ENCODE measurements around the gene MCU. TPM values are rescaled to one million over a fixed set of nuclear protein-coding genes. Genes with fewer than 3 reads are reported as not detected.

The MCU gene
- total and polyA plus RNA-seq, 12 donors = 9.0 to 19.0 (median 14.7) TPM

DNA sequence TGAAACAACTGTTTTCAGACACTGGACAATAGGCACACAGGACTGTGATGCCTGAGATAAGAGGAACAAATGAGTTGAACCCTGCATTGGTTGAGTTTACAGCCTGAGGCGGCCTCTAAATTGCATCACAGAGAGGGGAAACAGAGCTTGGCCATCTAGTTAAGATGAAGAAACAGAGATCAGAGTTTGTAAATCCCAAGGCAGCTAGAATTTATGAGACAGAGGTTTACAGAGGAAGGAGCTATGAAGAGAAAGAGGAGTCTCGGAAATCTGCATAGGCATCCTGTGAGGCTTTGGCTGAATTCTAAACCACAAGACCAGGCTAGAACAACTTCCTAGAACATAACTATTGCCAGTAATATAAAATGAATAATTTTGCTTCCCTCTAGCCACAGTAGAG lies 160.6 kb downstream of the MCU start:
- Histone ChIP-seq H3K4me3 (no peak overlapping the region), H3K36me3 (peaks cover 0 to 5% (median 0%) of the 10 kb centered on the region in 9 donors), H3K9me3 (peaks cover 0 to 15% (median 0%) of the 10 kb centered on the region in 11 donors), H3K27me3 (no peaks in the 10 kb centered on the region), H3K27ac (no peak overlapping the region), H3K4me1 (peaks cover 0 to 4% (median 0%) of the 10 kb centered on the region in 9 donors)
- TF ChIP-seq, protein P1, sequence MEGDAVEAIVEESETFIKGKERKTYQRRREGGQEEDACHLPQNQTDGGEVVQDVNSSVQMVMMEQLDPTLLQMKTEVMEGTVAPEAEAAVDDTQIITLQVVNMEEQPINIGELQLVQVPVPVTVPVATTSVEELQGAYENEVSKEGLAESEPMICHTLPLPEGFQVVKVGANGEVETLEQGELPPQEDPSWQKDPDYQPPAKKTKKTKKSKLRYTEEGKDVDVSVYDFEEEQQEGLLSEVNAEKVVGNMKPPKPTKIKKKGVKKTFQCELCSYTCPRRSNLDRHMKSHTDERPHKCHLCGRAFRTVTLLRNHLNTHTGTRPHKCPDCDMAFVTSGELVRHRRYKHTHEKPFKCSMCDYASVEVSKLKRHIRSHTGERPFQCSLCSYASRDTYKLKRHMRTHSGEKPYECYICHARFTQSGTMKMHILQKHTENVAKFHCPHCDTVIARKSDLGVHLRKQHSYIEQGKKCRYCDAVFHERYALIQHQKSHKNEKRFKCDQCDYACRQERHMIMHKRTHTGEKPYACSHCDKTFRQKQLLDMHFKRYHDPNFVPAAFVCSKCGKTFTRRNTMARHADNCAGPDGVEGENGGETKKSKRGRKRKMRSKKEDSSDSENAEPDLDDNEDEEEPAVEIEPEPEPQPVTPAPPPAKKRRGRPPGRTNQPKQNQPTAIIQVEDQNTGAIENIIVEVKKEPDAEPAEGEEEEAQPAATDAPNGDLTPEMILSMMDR (IDR thresholded peaks at IDR 0.05) = no peak
- intact Hi-C loops (cut with DNase I) = no loop called here
- no peak for DNase-seq
- 93% methylated on average over 2 of the region's 2 CpGs for WGBS, 2 donors
- no peak for ATAC-seq

DNA sequence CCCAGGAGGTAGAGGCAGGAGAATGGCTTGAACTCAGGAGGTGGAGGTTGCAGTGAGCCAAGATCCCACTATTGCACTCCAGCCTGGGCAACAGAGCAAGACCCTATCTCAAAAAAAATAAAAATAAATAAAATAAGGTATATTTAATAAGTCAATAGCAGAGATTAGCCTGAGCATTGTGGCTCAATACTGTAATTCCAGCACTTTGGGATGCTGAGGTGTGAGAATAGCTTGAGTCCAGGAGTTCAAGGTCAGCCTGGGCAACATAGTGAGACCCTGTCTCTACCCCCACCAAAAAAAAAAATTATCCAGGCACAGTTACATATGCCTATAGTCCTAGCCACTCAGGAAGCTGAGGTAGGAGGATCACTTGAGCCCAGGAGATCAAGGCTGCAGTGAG lies 163.2 kb downstream of the MCU start:
- H3K4me3 ChIP-seq = no peak overlapping the region
- intact Hi-C loops (cut with DNase I) = no loop called here
- TF ChIP-seq, protein P1 (IDR thresholded peaks at IDR 0.05) = no peak
- peaks cover 0 to 15% (median 0%) of the 10 kb centered on the region in 11 donors for H3K9me3 ChIP-seq
- H3K27me3 ChIP-seq = no peaks in the 10 kb centered on the region
- ATAC-seq = no peak
- no peak overlapping the region for H3K27ac ChIP-seq
- H3K36me3 ChIP-seq = peaks cover 0 to 10% (median 0%) of the 10 kb centered on the region in 9 donors
- no peaks in the 10 kb centered on the region for H3K4me1 ChIP-seq
- no peak for DNase-seq

DNA sequence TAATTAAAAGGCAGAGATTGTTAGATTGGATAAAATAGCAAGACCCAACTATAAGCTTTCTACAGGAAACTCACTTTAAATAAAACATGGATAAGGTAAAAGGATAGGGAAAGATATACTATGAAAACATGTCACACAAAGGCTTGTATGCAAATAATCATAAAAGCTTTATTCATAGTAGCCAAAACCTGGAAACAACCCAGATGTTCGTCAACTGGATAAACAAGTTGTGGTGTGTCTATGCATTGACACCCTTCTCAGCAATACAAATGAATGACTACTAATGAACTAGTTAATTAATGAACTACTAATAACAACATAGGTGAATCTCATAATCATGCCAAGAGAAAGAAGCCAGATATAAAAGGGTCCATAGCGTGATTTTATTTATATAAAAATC lies 163.8 kb downstream of the MCU start:
- TF ChIP-seq, protein P1 (IDR thresholded peaks at IDR 0.05) = no peak
- intact Hi-C loops (cut with DNase I) = no loop called here
- Histone ChIP-seq H3K9me3 (peaks cover 0 to 14% (median 0%) of the 10 kb centered on the region in 11 donors), H3K4me3 (no peak overlapping the region), H3K27ac (no peak overlapping the region), H3K4me1 (no peaks in the 10 kb centered on the region), H3K36me3 (peaks cover 0 to 16% (median 6%) of the 10 kb centered on the region in 9 donors), H3K27me3 (no peaks in the 10 kb centered on the region)
- WGBS, 2 donors = 84 to 92% methylated on average over 2 of the region's 2 CpGs
- ATAC-seq = no peak
- no peak for DNase-seq

DNA sequence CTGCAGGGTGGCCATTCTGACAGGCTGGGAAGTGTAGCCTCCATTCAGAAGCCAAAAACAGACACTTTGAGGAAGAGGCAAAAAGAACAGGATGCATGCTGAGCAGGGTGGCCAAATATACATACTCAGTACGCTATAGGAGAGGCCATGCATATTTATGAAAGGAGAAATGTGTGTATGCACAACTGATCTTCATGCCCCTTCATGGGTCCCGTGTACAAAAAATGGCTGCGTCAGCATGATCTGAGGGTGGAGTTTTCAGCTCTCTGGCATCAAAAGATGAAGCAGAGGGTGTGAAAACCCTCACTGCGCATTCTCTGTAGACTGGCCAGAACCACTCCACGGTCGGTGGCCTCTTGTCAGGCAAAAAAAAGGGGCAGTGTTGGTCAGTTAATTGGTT lies 166.1 kb downstream of the MCU start:
- WGBS, 2 donors = 96 to 97% methylated on average over 6 of the region's 6 CpGs
- no peak for ATAC-seq

More for the DNA sequence above, 166.1 kb downstream of the MCU start:
- no peak for DNase-seq
- H3K4me1 ChIP-seq = no peaks in the 10 kb centered on the region
- TF ChIP-seq, protein P1 (IDR thresholded peaks at IDR 0.05) = no peak
- H3K9me3 ChIP-seq = peaks cover 0 to 4% (median 0%) of the 10 kb centered on the region in 11 donors
- intact Hi-C loops (cut with DNase I) = no loop called here
- no peak overlapping the region for H3K27ac ChIP-seq
- H3K4me3 ChIP-seq = no peak overlapping the region
- peaks cover 0 to 39% (median 12%) of the 10 kb centered on the region in 9 donors for H3K36me3 ChIP-seq
- H3K27me3 ChIP-seq = no peaks in the 10 kb centered on the region
